ENCODE measurements around the gene MALT1. TPM values are rescaled to one million over a fixed set of nuclear protein-coding genes. Genes with fewer than 3 reads are reported as not detected.

MALT1 gene
- total RNA-seq, 3 donors from 2014 or later (not counting 1 experiment from before 2014, with no cell fraction given) = 49.8 to 55.8 (median 54.5) TPM

- H3K36me3 ChIP-seq (ENCODE audit: control insufficient read depth, insufficient read depth, low read length) = no peaks in the 10 kb centered on the region
- peaks cover 0 to 3% of the 10 kb centered on the region in 2 donors for H3K27me3 Mint-ChIP-seq (ENCODE audit: low read depth in 2 of 2)
- 95% methylated on average over 2 of the region's 2 CpGs for WGBS (ENCODE audit: insufficient coverage)
- H3K4me3 ChIP-seq (ENCODE audit: low read length) = no peak overlapping the region
- H3K27ac Mint-ChIP-seq = no peak overlapping the region
- intact Hi-C loops (cut with micrococcal nuclease) = no loop called here
- H3K27me3 ChIP-seq (ENCODE audit: control insufficient read depth, insufficient read depth, low read length) = no peaks in the 10 kb centered on the region
- H3K9me3 Mint-ChIP-seq = no peaks in the 10 kb centered on the region
- DNase-seq (no peak), ATAC-seq (no peak)
- H3K4me1 ChIP-seq (ENCODE audit: control insufficient read depth, insufficient read depth, low read length) = no peaks in the 10 kb centered on the region
- no peak overlapping the region for H3K4me3 Mint-ChIP-seq
- no peaks in the 10 kb centered on the region for H3K9me3 ChIP-seq (ENCODE audit: control insufficient read depth, insufficient read depth, low read length)
- no peaks in the 10 kb centered on the region for H3K36me3 Mint-ChIP-seq
- no peak overlapping the region for H3K27ac ChIP-seq (ENCODE audit: low read length)
- H3K4me1 Mint-ChIP-seq = peaks cover 0 to 8% of the 10 kb centered on the region in 2 donors
- TF ChIP-seq, protein P1, sequence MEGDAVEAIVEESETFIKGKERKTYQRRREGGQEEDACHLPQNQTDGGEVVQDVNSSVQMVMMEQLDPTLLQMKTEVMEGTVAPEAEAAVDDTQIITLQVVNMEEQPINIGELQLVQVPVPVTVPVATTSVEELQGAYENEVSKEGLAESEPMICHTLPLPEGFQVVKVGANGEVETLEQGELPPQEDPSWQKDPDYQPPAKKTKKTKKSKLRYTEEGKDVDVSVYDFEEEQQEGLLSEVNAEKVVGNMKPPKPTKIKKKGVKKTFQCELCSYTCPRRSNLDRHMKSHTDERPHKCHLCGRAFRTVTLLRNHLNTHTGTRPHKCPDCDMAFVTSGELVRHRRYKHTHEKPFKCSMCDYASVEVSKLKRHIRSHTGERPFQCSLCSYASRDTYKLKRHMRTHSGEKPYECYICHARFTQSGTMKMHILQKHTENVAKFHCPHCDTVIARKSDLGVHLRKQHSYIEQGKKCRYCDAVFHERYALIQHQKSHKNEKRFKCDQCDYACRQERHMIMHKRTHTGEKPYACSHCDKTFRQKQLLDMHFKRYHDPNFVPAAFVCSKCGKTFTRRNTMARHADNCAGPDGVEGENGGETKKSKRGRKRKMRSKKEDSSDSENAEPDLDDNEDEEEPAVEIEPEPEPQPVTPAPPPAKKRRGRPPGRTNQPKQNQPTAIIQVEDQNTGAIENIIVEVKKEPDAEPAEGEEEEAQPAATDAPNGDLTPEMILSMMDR (IDR thresholded peaks at IDR 0.05) = no peak
Observed at GRCh38 chr18:58630071-58630470, 41.2 kb upstream of the MALT1 start.

GRCh38 chr18:58631301-58631700 lies 40.0 kb upstream of the MALT1 start:
- 85% methylated on average over 5 of the region's 5 CpGs for WGBS (ENCODE audit: insufficient coverage)
- Histone ChIP-seq H3K9me3 (ENCODE audit: control insufficient read depth, insufficient read depth, low read length) (no peaks in the 10 kb centered on the region), H3K4me3 (ENCODE audit: low read length) (no peak overlapping the region), H3K27ac (ENCODE audit: low read length) (no peak overlapping the region), H3K36me3 (ENCODE audit: control insufficient read depth, insufficient read depth, low read length) (no peaks in the 10 kb centered on the region), H3K4me1 (ENCODE audit: control insufficient read depth, insufficient read depth, low read length) (no peaks in the 10 kb centered on the region), H3K27me3 (ENCODE audit: control insufficient read depth, insufficient read depth, low read length) (no peaks in the 10 kb centered on the region)
- ATAC-seq (no peak), DNase-seq (no peak)
- Mint-ChIP-seq H3K27ac (no peak overlapping the region), H3K36me3 (no peaks in the 10 kb centered on the region), H3K9me3 (no peaks in the 10 kb centered on the region), H3K4me3 (no peak overlapping the region), H3K4me1 (peaks cover 0 to 8% of the 10 kb centered on the region in 2 donors), H3K27me3 (ENCODE audit: low read depth in 2 of 2) (peaks cover 0 to 3% of the 10 kb centered on the region in 2 donors)
- TF ChIP-seq, protein P1 (IDR thresholded peaks at IDR 0.05) = no peak
- intact Hi-C loops (cut with micrococcal nuclease) = no loop called here

- ATAC-seq = no peak
- TF ChIP-seq, protein P1 (IDR thresholded peaks at IDR 0.05) = no peak
- H3K9me3 Mint-ChIP-seq = no peaks in the 10 kb centered on the region
- H3K9me3 ChIP-seq (ENCODE audit: control insufficient read depth, insufficient read depth, low read length) = no peaks in the 10 kb centered on the region
- 95% methylated on average over 5 of the region's 5 CpGs for WGBS (ENCODE audit: insufficient coverage)
- peaks cover 0 to 3% of the 10 kb centered on the region in 2 donors for H3K27me3 Mint-ChIP-seq (ENCODE audit: low read depth in 2 of 2)
- no peaks in the 10 kb centered on the region for H3K4me1 ChIP-seq (ENCODE audit: control insufficient read depth, insufficient read depth, low read length)
- H3K4me3 Mint-ChIP-seq = no peak overlapping the region
- no peak overlapping the region for H3K27ac ChIP-seq (ENCODE audit: low read length)
- H3K4me1 Mint-ChIP-seq = peaks cover 0 to 8% of the 10 kb centered on the region in 2 donors
- no peak overlapping the region for H3K27ac Mint-ChIP-seq
- no peak for DNase-seq
- H3K4me3 ChIP-seq (ENCODE audit: low read length) = no peak overlapping the region
- no peaks in the 10 kb centered on the region for H3K36me3 Mint-ChIP-seq
- intact Hi-C loops (cut with micrococcal nuclease) = no loop called here
- H3K36me3 ChIP-seq (ENCODE audit: control insufficient read depth, insufficient read depth, low read length) = no peaks in the 10 kb centered on the region
- no peaks in the 10 kb centered on the region for H3K27me3 ChIP-seq (ENCODE audit: control insufficient read depth, insufficient read depth, low read length)
Observed at GRCh38 chr18:58632552-58632951, 38.7 kb upstream of the MALT1 start.

GRCh38 chr18:58633874-58634273 lies 37.4 kb upstream of the MALT1 start:
- no peak overlapping the region for H3K27ac Mint-ChIP-seq
- DNase-seq (no peak), ATAC-seq (no peak)
- H3K36me3 Mint-ChIP-seq = no peaks in the 10 kb centered on the region
- no peak overlapping the region for H3K4me3 ChIP-seq (ENCODE audit: low read length)
- H3K4me1 Mint-ChIP-seq = peaks cover 0 to 12% of the 10 kb centered on the region in 2 donors
- H3K27ac ChIP-seq (ENCODE audit: low read length) = no peak overlapping the region
- no peaks in the 10 kb centered on the region for H3K36me3 ChIP-seq (ENCODE audit: control insufficient read depth, insufficient read depth, low read length)
- no peaks in the 10 kb centered on the region for H3K9me3 Mint-ChIP-seq
- H3K9me3 ChIP-seq (ENCODE audit: control insufficient read depth, insufficient read depth, low read length) = no peaks in the 10 kb centered on the region
- peaks cover 0 to 7% of the 10 kb centered on the region in 2 donors for H3K27me3 Mint-ChIP-seq (ENCODE audit: low read depth in 2 of 2)
- no peak overlapping the region for H3K4me3 Mint-ChIP-seq
- H3K27me3 ChIP-seq (ENCODE audit: control insufficient read depth, insufficient read depth, low read length) = no peaks in the 10 kb centered on the region
- TF ChIP-seq, protein P1 (IDR thresholded peaks at IDR 0.05) = no peak
- H3K4me1 ChIP-seq (ENCODE audit: control insufficient read depth, insufficient read depth, low read length) = no peaks in the 10 kb centered on the region
- intact Hi-C loops (cut with micrococcal nuclease) = no loop called here

All from natural killer cell (primary cell).